SJCRH30 (cell line): Measurements from ENCODE around the gene TCEAL1. TPM values are rescaled to one million over a fixed set of nuclear protein-coding genes. Genes with fewer than 3 reads are reported as not detected.
"Not testable (repeated sequence)": the region's sequence is repeated elsewhere in the genome, so short reads cannot be mapped to it uniquely, and the experiment has no call there.

ENCODE experiments used
- DNase-seq, 2 experiments: peaks; one replicate each; pipeline ENCODE4 v3.0.0-alpha.2; 2015 to 2020
- H3K27ac ChIP-seq: fragments of 250-450 bp; sonication (Bioruptor Pico); 2 replicates; pipeline ENCODE4 v1.5.1; 2020; ENCODE audit warnings: mild to moderate bottlenecking, moderate library complexity
- H3K27me3 ChIP-seq: fragments of 250-450 bp; sonication (Bioruptor Pico); 2 replicates; pipeline ENCODE4 v1.5.1; 2020; ENCODE audit warnings: mild to moderate bottlenecking, moderate library complexity
- H3K36me3 ChIP-seq: fragments of 250-450 bp; sonication (Bioruptor Pico); 2 replicates; pipeline ENCODE4 v1.5.1; 2020; ENCODE audit warnings: mild to moderate bottlenecking, moderate library complexity
- H3K4me1 ChIP-seq: fragments of 250-450 bp; sonication (Bioruptor Pico); 2 replicates; pipeline ENCODE4 v1.5.1; 2020; ENCODE audit warnings: mild to moderate bottlenecking, moderate library complexity
- H3K4me3 ChIP-seq: fragments of 250-450 bp; sonication (Bioruptor Pico); 2 replicates; pipeline ENCODE4 v1.5.1; 2020; ENCODE audit warnings: mild to moderate bottlenecking, moderate library complexity
- H3K9me3 ChIP-seq: fragments of 250-450 bp; sonication (Bioruptor Pico); replicated peaks from 2 replicates; pipeline ENCODE4 v1.5.1; 2020; ENCODE audit warnings: mild to moderate bottlenecking, moderate library complexity
- total RNA-seq: library from RNA; depleted of rRNA; stranded (reverse); fragments of >200 nt; shearing (Covaris generic); gene quantifications from 2 replicates; pipeline ENCODE4 v1.2.3, GENCODE V29; 2014; rRNA removed

Gene TCEAL1
- 45.2 and 56.1 TPM in 2 replicates for total RNA-seq

GRCh38 chrX:103628386-103629317, at the start of gene TCEAL1:
TSS of gene TCEAL1 (plus strand) at chrX:103628975. CDS start at chrX:103629917, 942 bp downstream.
- Histone ChIP-seq H3K4me1 (peaks cover 7% of the 10 kb centered on the region; the same call in 1 of the 2 replicates), H3K27ac (peak within 1 kb of the TSS; percentile 84), H3K27me3 (no peaks in the 10 kb centered on the region), H3K4me3 (peak within 1 kb of the TSS; percentile 81), H3K9me3 (no peaks in the 10 kb centered on the region), H3K36me3 (no peaks in the 10 kb centered on the region; the same call in 1 of the 2 replicates)
- DNase-seq, result peak; percentile 92 to 96

GRCh38 chrX:103584596-103584995, 44.2 kb upstream of the TCEAL1 start:
- Histone ChIP-seq H3K27ac (no peak overlapping the region), H3K9me3 (no peaks in the 10 kb centered on the region), H3K27me3 (no peaks in the 10 kb centered on the region), H3K4me3 (peak overlapping the region; percentile 75), H3K4me1 (0 out of 2 replicates have a peak, but pooled peaks cover 3% of the 10 kb centered on the region), H3K36me3 (peaks cover 14% of the 10 kb centered on the region)
- peak; percentile 19 to 66 for DNase-seq

DNA sequence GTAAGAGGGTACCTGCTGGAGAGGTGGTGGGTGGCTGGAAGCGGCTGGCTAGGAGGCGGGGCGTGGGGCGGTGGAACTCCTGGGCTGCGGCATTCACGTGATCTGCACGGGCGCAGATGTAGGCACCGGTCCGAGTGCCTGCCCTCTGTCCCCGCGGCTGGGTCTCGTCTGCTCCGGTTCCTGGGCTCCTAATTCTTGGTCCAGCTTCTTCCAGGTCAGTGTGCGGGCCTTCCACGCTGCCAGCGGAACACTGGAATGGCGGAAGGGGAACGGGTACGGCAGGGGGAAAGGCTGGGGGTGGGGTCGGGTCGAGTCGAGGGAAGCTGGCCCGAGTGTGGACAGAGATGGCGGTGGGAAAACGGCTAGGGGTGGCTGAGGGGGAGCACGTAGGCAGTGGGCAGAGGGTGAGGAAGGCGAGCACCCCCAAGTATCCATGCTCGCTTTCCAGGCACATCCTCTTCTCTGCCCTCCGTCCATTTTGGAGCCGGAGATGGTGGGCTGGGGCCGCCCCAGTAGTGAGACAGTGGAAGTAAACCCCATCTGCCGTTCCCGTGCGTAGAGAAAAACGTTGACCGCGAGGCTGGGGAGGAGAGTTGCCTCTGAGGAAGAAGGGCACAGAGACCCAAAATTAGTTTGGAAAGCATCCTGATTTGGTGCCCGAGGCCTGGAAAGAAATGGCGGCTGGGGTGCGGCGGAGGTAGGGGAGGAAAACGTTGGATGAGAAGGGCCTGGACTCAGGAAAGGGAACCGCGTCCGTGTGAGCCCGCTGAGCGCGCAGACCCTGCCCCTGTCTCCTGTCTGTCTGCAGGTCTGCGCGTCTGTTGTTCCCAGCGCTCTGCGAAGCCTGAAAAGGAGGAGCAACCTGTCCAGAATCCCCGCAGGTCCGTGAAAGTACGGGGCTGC, 43.1 kb upstream of the TCEAL1 start, which contains the start of gene TCEAL4:
Gene TCEAL4 (plus strand): TSS at position 105 of the 903 bp plus-strand sequence. CDS start 1,161 bp downstream, outside the sequence.
- peak; percentile 71 to 73 for DNase-seq
- H3K27ac ChIP-seq, result peak within 1 kb of the TSS; percentile 64
- no peaks in the 10 kb centered on the region for H3K27me3 ChIP-seq
- 0 out of 2 replicates have a peak, but pooled peaks cover 3% of the 10 kb centered on the region for H3K4me1 ChIP-seq
- peak within 1 kb of the TSS; percentile 75 for H3K4me3 ChIP-seq
- no peaks in the 10 kb centered on the region for H3K9me3 ChIP-seq
- peaks cover 14% of the 10 kb centered on the region for H3K36me3 ChIP-seq

- no peak for DNase-seq
- Histone ChIP-seq H3K9me3 (no peaks in the 10 kb centered on the region), H3K36me3 (peaks cover 14% of the 10 kb centered on the region), H3K27ac (peak overlapping the region; percentile 64; the same call in 1 of the 2 replicates), H3K4me1 (0 out of 2 replicates have a peak, but pooled peaks cover 3% of the 10 kb centered on the region), H3K4me3 (peak overlapping the region; percentile 75), H3K27me3 (no peaks in the 10 kb centered on the region)
Measured at GRCh38 chrX:103586314-103586646, 42.5 kb upstream of the TCEAL1 start.

- DNase-seq, result no peak
- Histone ChIP-seq H3K27ac (no peak overlapping the region), H3K9me3 (no peaks in the 10 kb centered on the region), H3K27me3 (no peaks in the 10 kb centered on the region), H3K4me1 (0 out of 2 replicates have a peak, but pooled peaks cover 3% of the 10 kb centered on the region), H3K4me3 (peak overlapping the region; percentile 75), H3K36me3 (peaks cover 16% of the 10 kb centered on the region)
Measured at GRCh38 chrX:103586659-103587058, 42.1 kb upstream of the TCEAL1 start.

DNA sequence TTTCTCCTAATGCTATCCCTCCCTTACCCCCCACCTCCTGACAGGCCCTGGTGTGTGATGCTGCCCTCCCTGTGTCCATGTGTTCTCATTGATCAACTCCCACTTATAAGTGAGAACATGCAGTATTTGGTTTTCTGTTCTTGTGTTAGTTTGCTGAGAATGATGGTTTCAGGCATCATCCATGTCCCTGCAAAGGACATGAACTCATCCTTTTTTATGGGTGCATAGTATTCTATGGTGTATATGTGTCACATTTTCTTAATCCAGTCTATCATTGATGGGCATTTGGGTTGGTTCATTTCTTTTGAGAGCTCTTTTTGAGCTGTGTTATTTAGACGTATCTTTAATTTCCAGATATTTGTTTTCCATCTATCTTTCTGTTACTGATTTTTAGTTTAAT, 36.5 kb upstream of the TCEAL1 start:
- H3K27me3 ChIP-seq, H3K4me3 ChIP-seq, H3K27ac ChIP-seq, H3K9me3 ChIP-seq, H3K4me1 ChIP-seq, DNase-seq: not testable (repeated sequence)
- peaks cover 37% of the 10 kb centered on the region for H3K36me3 ChIP-seq

GRCh38 chrX:103595202-103595601, 33.6 kb upstream of the TCEAL1 start:
- not testable (repeated sequence) for H3K27me3 ChIP-seq, H3K9me3 ChIP-seq, DNase-seq, H3K4me3 ChIP-seq, H3K27ac ChIP-seq, H3K4me1 ChIP-seq
- H3K36me3 ChIP-seq, result peaks cover 31% of the 10 kb centered on the region

GRCh38 chrX:103607364-103608305, 21.1 kb upstream of the TCEAL1 start, which contains the start of gene TCEAL3:
TSS of gene TCEAL3 (plus strand) at chrX:103607963. CDS start at chrX:103609065, 1,102 bp downstream.
- Histone ChIP-seq H3K27me3 (no peaks in the 10 kb centered on the region), H3K4me1 (no peaks in the 10 kb centered on the region), H3K4me3 (peak within 1 kb of the TSS; percentile 94), H3K9me3 (no peaks in the 10 kb centered on the region), H3K27ac (peak within 1 kb of the TSS; percentile 77), H3K36me3 (peaks cover 4% of the 10 kb centered on the region; the same call in 1 of the 2 replicates)
- peak; percentile 73 to 74 for DNase-seq

GRCh38 chrX:103608306-103608963, 20.3 kb upstream of the TCEAL1 start:
- Histone ChIP-seq H3K36me3 (0 out of 2 replicates have a peak, but pooled peaks cover 4% of the 10 kb centered on the region), H3K4me1 (no peaks in the 10 kb centered on the region), H3K9me3 (no peaks in the 10 kb centered on the region), H3K4me3 (peak overlapping the region; percentile 94), H3K27me3 (no peaks in the 10 kb centered on the region), H3K27ac (peak overlapping the region; percentile 77)
- peak in 1 of 2 experiments; percentile 11 for DNase-seq

GRCh38 chrX:103610282-103610681, 18.5 kb upstream of the TCEAL1 start:
- H3K36me3 ChIP-seq, result 0 out of 2 replicates have a peak, but pooled peaks cover 4% of the 10 kb centered on the region
- no peaks in the 10 kb centered on the region for H3K27me3 ChIP-seq
- H3K9me3 ChIP-seq, result no peaks in the 10 kb centered on the region
- no peak overlapping the region for H3K27ac ChIP-seq
- H3K4me3 ChIP-seq, result no peak overlapping the region
- no peaks in the 10 kb centered on the region for H3K4me1 ChIP-seq
- DNase-seq, result no peak

GRCh38 chrX:103613362-103613890, 15.3 kb upstream of the TCEAL1 start:
- no peak for DNase-seq

DNA sequence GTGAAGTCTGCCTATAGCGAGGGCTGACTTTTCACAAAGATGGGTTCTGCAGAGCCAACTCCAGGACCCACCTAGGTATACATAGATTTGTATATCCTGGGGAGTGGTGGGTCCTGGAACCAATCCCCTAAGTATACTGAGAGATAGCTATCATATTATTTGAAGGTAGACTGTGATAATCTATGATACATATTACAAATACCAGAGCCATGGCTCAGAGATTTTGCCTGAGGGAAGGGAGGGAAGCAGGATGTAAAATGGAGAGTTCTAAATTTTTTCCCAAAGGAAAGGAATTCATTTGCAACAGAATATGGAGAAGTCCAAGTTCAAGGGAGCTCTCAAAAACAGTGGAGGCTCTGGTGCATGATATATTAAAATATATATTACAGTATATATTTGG, 13.8 kb upstream of the TCEAL1 start:
- Histone ChIP-seq H3K9me3 (no peaks in the 10 kb centered on the region), H3K36me3 (peaks cover 4% of the 10 kb centered on the region; the same call in 1 of the 2 replicates), H3K27ac (no peak overlapping the region), H3K4me1 (peaks cover 10% of the 10 kb centered on the region), H3K27me3 (no peaks in the 10 kb centered on the region), H3K4me3 (no peak overlapping the region)
- no peak for DNase-seq

More at GRCh38 chrX:103613362-103613890, 15.3 kb upstream of the TCEAL1 start:
- no peak overlapping the region for H3K27ac ChIP-seq
- no peak overlapping the region for H3K4me3 ChIP-seq
- peaks cover 10% of the 10 kb centered on the region for H3K4me1 ChIP-seq
- H3K27me3 ChIP-seq, result no peaks in the 10 kb centered on the region
- 0 out of 2 replicates have a peak, but pooled peaks cover 4% of the 10 kb centered on the region for H3K36me3 ChIP-seq
- H3K9me3 ChIP-seq, result no peaks in the 10 kb centered on the region
